ENCODE results near the gene PARD6G. TPM values are rescaled to one million over a fixed set of nuclear protein-coding genes. Genes with fewer than 3 reads are reported as not detected.
A peak's percentile ranks its signal among the peaks of the same experiment; 100 is the strongest.

The PARD6G gene
- polyA plus RNA-seq, 5 donors = 17.7 to 20.4 (median 19.1) TPM

GRCh38 chr18:80148326-80149199, 98.8 kb downstream of the PARD6G start:
- DNase-seq = no peak

GRCh38 chr18:80147418-80148325, 99.6 kb downstream of the PARD6G start:
- peak; percentile 75 to 80 for DNase-seq

- DNase-seq = no peak
Measured at GRCh38 chr18:80147037-80147417, 100.3 kb downstream of the PARD6G start.

- no peak for DNase-seq
Measured at GRCh38 chr18:80145196-80145804, 102.0 kb downstream of the PARD6G start.

- no peak for DNase-seq
Measured at GRCh38 chr18:80143881-80144280, 103.4 kb downstream of the PARD6G start.

GRCh38 chr18:80140455-80140985, 106.8 kb downstream of the PARD6G start:
- DNase-seq = no peak

GRCh38 chr18:80137976-80138375, 109.3 kb downstream of the PARD6G start:
- no peak for DNase-seq

GRCh38 chr18:80137137-80137536, 110.2 kb downstream of the PARD6G start:
- DNase-seq = no peak

- DNase-seq = no peak
Measured at GRCh38 chr18:80136679-80137078, 110.6 kb downstream of the PARD6G start.

GRCh38 chr18:80135136-80135535, 112.2 kb downstream of the PARD6G start:
- DNase-seq = no peak

- no peak for DNase-seq
Measured at GRCh38 chr18:80133124-80133523, 114.2 kb downstream of the PARD6G start.

- no peak for DNase-seq
Measured at GRCh38 chr18:80132180-80132812, 115.0 kb downstream of the PARD6G start.

- no peak for DNase-seq
Measured at GRCh38 chr18:80130555-80130954, 116.8 kb downstream of the PARD6G start.

GRCh38 chr18:80129672-80130367, 117.5 kb downstream of the PARD6G start:
- no peak for DNase-seq

- no peak for DNase-seq
Measured at GRCh38 chr18:80127635-80128034, 119.7 kb downstream of the PARD6G start.

GRCh38 chr18:80126797-80127196, 120.5 kb downstream of the PARD6G start:
- DNase-seq = no peak

- no peak for DNase-seq
Measured at GRCh38 chr18:80124131-80124530, 123.2 kb downstream of the PARD6G start.

- no peak for DNase-seq
Measured at GRCh38 chr18:80120932-80121331, 126.4 kb downstream of the PARD6G start.

- DNase-seq = no peak
Measured at GRCh38 chr18:80119111-80119510, 128.2 kb downstream of the PARD6G start.

- DNase-seq = no peak
Measured at GRCh38 chr18:80115035-80115434, 132.3 kb downstream of the PARD6G start.

Data from right lung (tissue), 5 donors.